Lower lobe of right lung (tissue), 2 donors: ENCODE data around the gene SLC38A2. TPM values are rescaled to one million over a fixed set of nuclear protein-coding genes. Genes with fewer than 3 reads are reported as not detected.

Source experiments
- ATAC-seq, 2 donors: fragments of 200-7000 bp; cut with Tn5 transposase; one replicate each; pipeline ENCODE4 v1.9.1; 2020 to 2022; ENCODE audit warnings: mild to moderate bottlenecking in 2 of 2, moderate library complexity in 2 of 2
- DNase-seq: peaks from one replicate; pipeline ENCODE4 v3.0.0-alpha.2; 2020
- H3K27ac ChIP-seq: fragments of 200-600 bp; one replicate; pipeline ENCODE4 v1.8.0; 2022
- H3K27me3 ChIP-seq: fragments of 200-600 bp; one replicate; pipeline ENCODE4 v1.8.0; 2022; ENCODE audit warnings: low read depth
- H3K36me3 ChIP-seq: fragments of 200-600 bp; one replicate; pipeline ENCODE4 v1.8.0; 2022; ENCODE audit warnings: mild to moderate bottlenecking
- H3K4me1 ChIP-seq: fragments of 200-600 bp; one replicate; pipeline ENCODE4 v1.8.0; 2022
- H3K4me3 ChIP-seq: fragments of 200-600 bp; one replicate; pipeline ENCODE4 v1.8.0; 2022; ENCODE audit warnings: mild to moderate bottlenecking
- H3K9me3 ChIP-seq: fragments of 200-600 bp; one replicate; pipeline ENCODE4 v1.8.0; 2022
- intact Hi-C: fragments of 100-400 bp; cut with DNase I; formaldehyde crosslinking; loops from one replicate; pipeline ENCODE4 v1.11.0; 2022
- total RNA-seq: library from RNA; stranded (reverse); fragmentation: NEBNext Ultra II Directional; extraction: Animal tissue kit (Norgen Biotek cat#: 25700); gene quantifications from one replicate; pipeline ENCODE4 v1.2.1, GENCODE V29; 2021
- TF ChIP-seq, protein P1 (sequence below): fragments of 200-600 bp; IDR thresholded peaks from one replicate; pipeline ENCODE4 v1.8.0; 2022; ENCODE audit warnings: antibody characterized with exemption, mild to moderate bottlenecking
- donor health status: DM: no; HTN: yes; CAD: no; lungs with severe emphysema.

SLC38A2 gene
- total RNA-seq, 1 donor from 2014 or later = 284 TPM

DNA sequence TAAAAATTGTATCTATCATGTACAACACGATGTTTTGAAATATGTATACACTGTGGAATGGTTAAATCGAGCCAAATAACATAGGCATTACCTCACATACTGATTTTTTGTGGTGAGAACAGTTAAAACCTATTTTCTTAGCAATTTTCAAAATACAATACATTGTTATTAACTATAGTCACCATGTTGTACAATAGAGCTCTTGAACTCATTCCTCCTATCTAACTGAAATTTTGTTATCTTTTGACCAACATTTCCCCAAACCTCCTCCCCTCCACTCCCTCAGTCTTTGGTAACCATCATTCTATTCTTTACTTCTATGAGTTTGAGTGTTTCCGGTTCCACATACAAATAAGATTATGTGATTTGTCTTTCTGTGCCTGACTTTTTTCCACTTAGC lies 6.8 kb upstream of the SLC38A2 start:
- DNase-seq (no peak), ATAC-seq (no peak)
- TF ChIP-seq, protein P1, sequence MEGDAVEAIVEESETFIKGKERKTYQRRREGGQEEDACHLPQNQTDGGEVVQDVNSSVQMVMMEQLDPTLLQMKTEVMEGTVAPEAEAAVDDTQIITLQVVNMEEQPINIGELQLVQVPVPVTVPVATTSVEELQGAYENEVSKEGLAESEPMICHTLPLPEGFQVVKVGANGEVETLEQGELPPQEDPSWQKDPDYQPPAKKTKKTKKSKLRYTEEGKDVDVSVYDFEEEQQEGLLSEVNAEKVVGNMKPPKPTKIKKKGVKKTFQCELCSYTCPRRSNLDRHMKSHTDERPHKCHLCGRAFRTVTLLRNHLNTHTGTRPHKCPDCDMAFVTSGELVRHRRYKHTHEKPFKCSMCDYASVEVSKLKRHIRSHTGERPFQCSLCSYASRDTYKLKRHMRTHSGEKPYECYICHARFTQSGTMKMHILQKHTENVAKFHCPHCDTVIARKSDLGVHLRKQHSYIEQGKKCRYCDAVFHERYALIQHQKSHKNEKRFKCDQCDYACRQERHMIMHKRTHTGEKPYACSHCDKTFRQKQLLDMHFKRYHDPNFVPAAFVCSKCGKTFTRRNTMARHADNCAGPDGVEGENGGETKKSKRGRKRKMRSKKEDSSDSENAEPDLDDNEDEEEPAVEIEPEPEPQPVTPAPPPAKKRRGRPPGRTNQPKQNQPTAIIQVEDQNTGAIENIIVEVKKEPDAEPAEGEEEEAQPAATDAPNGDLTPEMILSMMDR = no peak
- Histone ChIP-seq H3K27me3 (no peaks in the 10 kb centered on the region), H3K9me3 (no peaks in the 10 kb centered on the region), H3K4me1 (peaks cover 11% of the 10 kb centered on the region), H3K4me3 (no peak overlapping the region), H3K36me3 (no peaks in the 10 kb centered on the region), H3K27ac (no peak overlapping the region)
- intact Hi-C loops = no loop called here

DNA sequence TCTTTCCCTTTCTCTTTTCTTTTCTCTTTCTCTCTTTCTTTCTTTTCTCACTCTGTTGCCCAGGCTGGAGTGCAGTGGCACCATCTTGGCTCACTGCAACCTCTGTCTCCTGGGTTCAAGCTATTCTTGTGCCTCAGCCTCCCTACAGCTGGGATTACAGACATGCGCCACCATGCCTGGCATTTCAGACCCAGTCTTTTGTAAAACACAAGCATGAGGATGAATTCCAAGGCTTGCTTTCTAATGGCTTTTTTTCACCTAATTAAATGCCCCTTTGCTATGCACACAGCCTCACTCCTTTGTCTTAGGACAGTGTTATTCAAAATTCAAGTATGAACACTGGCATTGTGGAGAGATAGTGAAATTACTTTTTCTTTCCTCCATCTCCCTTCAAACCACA lies 6.0 kb upstream of the SLC38A2 start:
- intact Hi-C loops = no loop called here
- Histone ChIP-seq H3K36me3 (no peaks in the 10 kb centered on the region), H3K27me3 (no peaks in the 10 kb centered on the region), H3K27ac (no peak overlapping the region), H3K4me3 (no peak overlapping the region), H3K4me1 (peaks cover 16% of the 10 kb centered on the region), H3K9me3 (no peaks in the 10 kb centered on the region)
- ATAC-seq = no peak
- no peak for DNase-seq
- TF ChIP-seq, protein P1 = no peak

DNA sequence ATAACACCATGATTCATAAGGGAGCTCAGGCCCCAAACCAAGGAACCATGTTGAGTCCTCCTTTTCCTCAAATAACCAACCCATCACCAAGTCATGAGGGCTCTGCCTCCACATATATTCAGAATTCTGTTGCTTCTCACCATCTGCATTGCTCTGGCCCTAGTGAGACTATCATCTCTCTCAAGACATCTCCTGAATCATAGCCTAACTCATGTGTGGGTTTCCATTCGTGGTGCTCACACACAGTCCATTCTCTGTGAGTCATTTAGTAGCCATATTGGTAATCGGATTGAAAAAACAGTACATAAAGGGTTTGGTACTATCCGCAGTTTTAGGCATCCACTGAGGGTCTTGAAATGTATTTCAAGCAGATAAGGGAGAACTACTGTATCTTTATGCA lies 5.1 kb upstream of the SLC38A2 start:
- ATAC-seq = no peak
- H3K9me3 ChIP-seq = no peaks in the 10 kb centered on the region
- no peak overlapping the region for H3K27ac ChIP-seq
- no peaks in the 10 kb centered on the region for H3K36me3 ChIP-seq
- intact Hi-C loops = no loop called here
- H3K27me3 ChIP-seq = no peaks in the 10 kb centered on the region
- TF ChIP-seq, protein P1 = no peak
- H3K4me1 ChIP-seq = peaks cover 19% of the 10 kb centered on the region
- DNase-seq = no peak
- H3K4me3 ChIP-seq = no peak overlapping the region

DNA sequence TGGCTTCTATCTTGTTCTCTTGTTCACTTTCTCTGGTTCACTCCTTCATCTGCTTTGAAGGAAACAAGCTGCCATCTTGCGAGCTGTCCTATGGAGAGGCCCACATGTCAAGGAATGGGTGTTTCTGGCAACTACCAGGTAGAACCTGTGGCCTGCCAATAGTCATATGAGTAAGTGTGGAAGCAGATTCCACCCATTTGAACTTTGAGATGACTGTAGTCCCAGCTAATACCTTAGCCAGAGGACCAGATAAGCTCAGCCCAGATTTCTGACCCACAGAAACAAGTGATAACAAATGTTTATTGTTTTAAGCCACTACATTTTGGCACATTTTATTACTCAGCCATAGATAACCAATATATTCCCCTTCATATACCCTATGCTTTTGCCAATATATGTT lies 4.0 kb upstream of the SLC38A2 start:
- intact Hi-C loops = no loop called here
- DNase-seq = no peak
- Histone ChIP-seq H3K27ac (no peak overlapping the region), H3K36me3 (no peaks in the 10 kb centered on the region), H3K4me1 (peaks cover 11% of the 10 kb centered on the region), H3K9me3 (no peaks in the 10 kb centered on the region), H3K4me3 (no peak overlapping the region), H3K27me3 (no peaks in the 10 kb centered on the region)
- no peak for ATAC-seq
- TF ChIP-seq, protein P1 = no peak

DNA sequence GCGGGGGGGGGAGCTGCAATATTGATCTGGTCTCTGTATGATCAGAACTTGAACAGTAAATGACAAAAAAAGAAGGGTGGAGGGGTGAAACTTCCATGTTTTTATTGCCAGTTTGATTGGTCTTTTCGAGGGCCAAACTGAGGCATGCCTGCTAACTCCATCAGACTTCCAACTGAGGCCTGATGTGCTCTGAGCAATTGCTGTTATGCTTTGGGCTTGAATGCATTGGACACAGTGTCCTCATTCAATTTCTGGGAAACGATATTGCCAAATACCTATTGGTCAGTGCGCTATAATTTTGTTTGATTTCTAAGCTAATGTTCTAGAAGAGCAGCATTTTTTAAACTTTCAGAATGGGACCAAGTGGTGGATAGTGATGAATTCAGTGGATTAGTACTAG lies 2.1 kb upstream of the SLC38A2 start:
- Histone ChIP-seq H3K27ac (no peak overlapping the region), H3K27me3 (no peaks in the 10 kb centered on the region), H3K36me3 (peaks cover 15% of the 10 kb centered on the region), H3K4me1 (peaks cover 22% of the 10 kb centered on the region), H3K9me3 (no peaks in the 10 kb centered on the region), H3K4me3 (no peak overlapping the region)
- DNase-seq (no peak), ATAC-seq (no peak)
- intact Hi-C loops = no loop called here
- TF ChIP-seq, protein P1 = no peak

DNA sequence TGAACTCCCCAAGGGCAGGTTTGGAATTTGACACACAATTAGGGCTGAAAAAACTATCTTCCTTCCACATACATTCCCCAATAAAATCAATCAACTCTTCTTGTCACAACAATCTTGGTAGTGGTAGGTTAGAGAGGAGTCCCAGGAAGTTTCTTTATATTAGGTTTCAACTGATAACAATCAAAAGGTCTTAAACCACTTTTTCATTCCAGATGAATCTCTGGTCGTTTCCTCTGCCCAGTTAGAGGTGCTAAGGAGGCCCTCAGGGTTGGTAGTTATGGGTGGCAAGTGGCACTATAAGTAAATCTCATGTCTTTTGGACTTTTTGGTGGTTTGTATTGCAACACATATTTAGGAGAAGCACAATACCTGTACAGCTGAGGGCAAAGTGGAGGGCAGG lies 1.7 kb upstream of the SLC38A2 start:
- intact Hi-C loops = no loop called here
- Histone ChIP-seq H3K36me3 (peaks cover 19% of the 10 kb centered on the region), H3K9me3 (no peaks in the 10 kb centered on the region), H3K27me3 (no peaks in the 10 kb centered on the region), H3K27ac (no peak overlapping the region), H3K4me1 (peaks cover 26% of the 10 kb centered on the region), H3K4me3 (no peak overlapping the region)
- DNase-seq (no peak), ATAC-seq (no peak)
- TF ChIP-seq, protein P1 = no peak
